Glutamatergic neuron (in vitro differentiated cells): Measurements from ENCODE around the gene ADGRL3. TPM values are rescaled to one million over a fixed set of nuclear protein-coding genes. Genes with fewer than 3 reads are reported as not detected.

Experiments
- DNase-seq: peaks from one replicate; pipeline ENCODE4 v3.0.0; 2022
- H3K27ac Mint-ChIP-seq: one replicate; pipeline ENCODE4 v1.8.0; 2020; ENCODE audit warnings: mild to moderate bottlenecking, mixed read lengths, inconsistent platforms; ENCODE audit not compliant: unreplicated experiment
- H3K27me3 Mint-ChIP-seq: one replicate; pipeline ENCODE4 v1.8.0; 2020; ENCODE audit warnings: mild to moderate bottlenecking, moderate library complexity, mixed read lengths, inconsistent platforms; ENCODE audit not compliant: unreplicated experiment
- H3K36me3 Mint-ChIP-seq: one replicate; pipeline ENCODE4 v1.8.0; 2020; ENCODE audit warnings: mild to moderate bottlenecking, mixed read lengths, inconsistent platforms; ENCODE audit not compliant: unreplicated experiment
- H3K4me1 Mint-ChIP-seq: one replicate; pipeline ENCODE4 v1.8.0; 2020; ENCODE audit warnings: mild to moderate bottlenecking, low read depth, mixed read lengths, inconsistent platforms; ENCODE audit not compliant: unreplicated experiment
- H3K4me3 Mint-ChIP-seq: one replicate; pipeline ENCODE4 v1.8.0; 2020; ENCODE audit warnings: mild to moderate bottlenecking, mixed read lengths, inconsistent platforms; ENCODE audit not compliant: unreplicated experiment
- H3K9me3 Mint-ChIP-seq: one replicate; pipeline ENCODE4 v1.8.0; 2020; ENCODE audit warnings: mild to moderate bottlenecking, moderate library complexity, mixed read lengths, inconsistent platforms; ENCODE audit not compliant: unreplicated experiment
- CTCF ChIP-seq: fragments of 200-600 bp; sonication (generic); IDR thresholded peaks from one replicate; pipeline ENCODE4 v1.5.0; 2021; ENCODE audit not compliant: partially characterized antibody, unreplicated experiment
- total RNA-seq: library from RNA; stranded (reverse); fragmentation: NEBNext Ultra II Directional; extraction: Animal tissue kit (Norgen Biotek cat#: 25700); gene quantifications from one replicate; pipeline ENCODE4 v1.2.1, GENCODE V29; 2021; ENCODE audit not compliant: unreplicated experiment

The ADGRL3 gene
- total RNA-seq, 1 donor from 2014 or later: 193 TPM

- Mint-ChIP-seq H3K4me3 (no peak overlapping the region), H3K4me1 (peaks cover 15% of the 10 kb centered on the region), H3K27ac (no peak overlapping the region), H3K36me3 (no peaks in the 10 kb centered on the region), H3K9me3 (peaks cover 7% of the 10 kb centered on the region), H3K27me3 (peaks cover 7% of the 10 kb centered on the region)
- no peak for TF ChIP-seq CTCF
- DNase-seq: no peak
These were observed 403.9 kb downstream of the ADGRL3 start for GRCh38 chr4:61604054-61604453.

- TF ChIP-seq CTCF: no peak
- H3K4me1 Mint-ChIP-seq: peaks cover 20% of the 10 kb centered on the region
- H3K27ac Mint-ChIP-seq: no peak overlapping the region
- H3K27me3 Mint-ChIP-seq: peaks cover 7% of the 10 kb centered on the region
- no peak overlapping the region for H3K4me3 Mint-ChIP-seq
- DNase-seq: no peak
- no peaks in the 10 kb centered on the region for H3K36me3 Mint-ChIP-seq
- H3K9me3 Mint-ChIP-seq: peaks cover 7% of the 10 kb centered on the region
These were observed 405.9 kb downstream of the ADGRL3 start for GRCh38 chr4:61605984-61606383.

- H3K36me3 Mint-ChIP-seq: no peaks in the 10 kb centered on the region
- no peak for TF ChIP-seq CTCF
- no peak overlapping the region for H3K4me3 Mint-ChIP-seq
- DNase-seq: no peak
- H3K9me3 Mint-ChIP-seq: no peaks in the 10 kb centered on the region
- peaks cover 13% of the 10 kb centered on the region for H3K4me1 Mint-ChIP-seq
- H3K27me3 Mint-ChIP-seq: no peaks in the 10 kb centered on the region
- H3K27ac Mint-ChIP-seq: no peak overlapping the region
These were observed 414.1 kb downstream of the ADGRL3 start for GRCh38 chr4:61614231-61614630.

GRCh38 chr4:61619528-61619927 is 419.4 kb downstream of the ADGRL3 start:
- Mint-ChIP-seq H3K27me3 (no peaks in the 10 kb centered on the region), H3K9me3 (peaks cover 1% of the 10 kb centered on the region), H3K27ac (no peak overlapping the region), H3K4me3 (no peak overlapping the region), H3K36me3 (no peaks in the 10 kb centered on the region), H3K4me1 (no peaks in the 10 kb centered on the region)
- DNase-seq: no peak
- peak; percentile 14 for TF ChIP-seq CTCF

GRCh38 chr4:61628282-61628681 is 428.2 kb downstream of the ADGRL3 start:
- Mint-ChIP-seq H3K27me3 (no peaks in the 10 kb centered on the region), H3K9me3 (peaks cover 3% of the 10 kb centered on the region), H3K36me3 (no peaks in the 10 kb centered on the region), H3K4me1 (no peaks in the 10 kb centered on the region), H3K4me3 (no peak overlapping the region), H3K27ac (no peak overlapping the region)
- DNase-seq: no peak
- no peak for TF ChIP-seq CTCF
